ENCODE results near the gene ZNF33B. TPM values are rescaled to one million over a fixed set of nuclear protein-coding genes. Genes with fewer than 3 reads are reported as not detected.

Gene ZNF33B
- total and polyA plus RNA-seq, 9 of the 15 experiments (the other 6 are each of a cell fraction or from before 2014, with no cell fraction given), result 6.9 to 23.9 (median 15.4) TPM

DNA sequence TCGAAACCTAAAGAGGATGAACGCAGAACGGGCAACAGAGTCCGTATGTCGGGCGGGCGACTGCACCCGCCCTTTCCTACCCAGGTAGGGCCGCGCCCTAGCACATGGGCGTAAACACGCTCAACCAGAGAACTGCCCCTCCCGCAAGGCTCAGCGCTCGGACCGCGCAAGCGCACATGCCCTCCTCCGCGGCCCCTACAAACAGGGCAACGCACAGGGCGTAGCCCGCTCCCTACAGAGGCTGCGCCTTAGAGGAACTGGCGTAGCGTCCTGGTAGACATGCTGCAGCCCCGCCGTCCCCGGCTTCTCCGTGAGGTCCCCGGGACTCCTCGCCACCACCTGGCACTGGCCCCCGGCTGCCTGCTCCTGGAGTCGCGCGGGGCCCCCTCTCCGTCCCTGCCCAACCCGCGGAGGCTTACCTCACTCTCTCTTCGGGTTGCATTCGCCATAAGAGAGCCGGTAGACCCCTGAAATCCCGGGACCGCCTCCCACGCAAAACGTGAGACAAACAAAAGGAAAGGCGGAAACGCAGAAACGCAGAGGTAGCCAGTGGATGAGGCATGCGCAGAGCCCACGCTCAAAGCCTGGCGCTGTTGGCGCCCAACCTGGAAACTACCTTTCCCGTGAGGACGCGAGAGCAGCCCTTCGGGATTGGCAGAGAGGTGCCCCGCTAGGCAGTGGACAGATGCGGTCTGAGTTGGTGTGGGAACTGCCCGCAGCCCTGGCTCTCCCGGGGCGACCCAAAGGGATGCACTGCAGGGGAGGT is at the start of gene ZNF33B (continued):
- TF ChIP-seq, protein P1, sequence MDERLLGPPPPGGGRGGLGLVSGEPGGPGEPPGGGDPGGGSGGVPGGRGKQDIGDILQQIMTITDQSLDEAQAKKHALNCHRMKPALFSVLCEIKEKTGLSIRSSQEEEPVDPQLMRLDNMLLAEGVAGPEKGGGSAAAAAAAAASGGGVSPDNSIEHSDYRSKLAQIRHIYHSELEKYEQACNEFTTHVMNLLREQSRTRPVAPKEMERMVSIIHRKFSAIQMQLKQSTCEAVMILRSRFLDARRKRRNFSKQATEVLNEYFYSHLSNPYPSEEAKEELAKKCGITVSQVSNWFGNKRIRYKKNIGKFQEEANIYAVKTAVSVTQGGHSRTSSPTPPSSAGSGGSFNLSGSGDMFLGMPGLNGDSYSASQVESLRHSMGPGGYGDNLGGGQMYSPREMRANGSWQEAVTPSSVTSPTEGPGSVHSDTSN (CRISPR knock-in tag; IDR thresholded peaks at IDR 0.05; ENCODE audit: low read depth), result no peak
- TF ChIP-seq, protein P1 (tag; conservative IDR thresholded peaks at IDR 0.05; ENCODE audit: low read depth), result no peak
- TF ChIP-seq NFYB (IDR thresholded peaks at IDR 0.05; ENCODE audit: extremely low read depth, insufficient read length), result no peak
- no peak for TF ChIP-seq MXD1 (CRISPR knock-in tag; IDR thresholded peaks at IDR 0.05; ENCODE audit: borderline replicate concordance, poor library complexity, severe bottlenecking)
- TF ChIP-seq MCM5 (IDR thresholded peaks at IDR 0.05; ENCODE audit: low read depth), result no peak
- TF ChIP-seq GABPB1 (CRISPR knock-in tag; IDR thresholded peaks at IDR 0.05), result peak; percentile 73; the same call in 1 of the 2 replicates
- TF ChIP-seq GTF2B (IDR thresholded peaks at IDR 0.05; ENCODE audit: extremely low read depth, insufficient read length), result peak; percentile 44
- peak; percentile 99 for TF ChIP-seq ZFX (CRISPR knock-in tag; IDR thresholded peaks at IDR 0.05)
- no peak for TF ChIP-seq TFE3 (CRISPR knock-in tag; IDR thresholded peaks at IDR 0.05)
- no peak for TF ChIP-seq SRSF7 (optimal IDR thresholded peaks at IDR 0.05; ENCODE audit: low read depth, low read length)
- no peak for TF ChIP-seq RHOXF2B (CRISPR knock-in tag; conservative IDR thresholded peaks at IDR 0.05)
- peak; percentile 95 for TF ChIP-seq CXXC5 (CRISPR knock-in tag; IDR thresholded peaks at IDR 0.05)
- TF ChIP-seq SIRT6 (IDR thresholded peaks at IDR 0.05; ENCODE audit: low read depth, low read length), result no peak
- TF ChIP-seq ZBTB17 (CRISPR knock-in tag; IDR thresholded peaks at IDR 0.05), result peak; percentile 28; the same call in 1 of the 2 replicates
- peak; percentile 75 for TF ChIP-seq ATF7 (IDR thresholded peaks at IDR 0.05)
- TF ChIP-seq ZFPM2 (CRISPR knock-in tag; IDR thresholded peaks at IDR 0.05), result no peak
- TF ChIP-seq NFXL1 (CRISPR knock-in tag; IDR thresholded peaks at IDR 0.05), result no peak
- no peak for TF ChIP-seq NR4A1 (CRISPR knock-in tag; IDR thresholded peaks at IDR 0.05)
- TF ChIP-seq NR4A1 (tag; IDR thresholded peaks at IDR 0.05), result 0 out of 2 replicates have a peak, but pooled peaks have one; percentile 17
- 0 out of 2 replicates have a peak, but pooled peaks have one; percentile 80 for TF ChIP-seq RBM14 (IDR thresholded peaks at IDR 0.05; ENCODE audit: borderline replicate concordance, insufficient read depth, low read depth, low read length)
- TF ChIP-seq ZNF282 (CRISPR knock-in tag; IDR thresholded peaks at IDR 0.05), result no peak
- TF ChIP-seq KAT2B (IDR thresholded peaks at IDR 0.05; ENCODE audit: low read depth, low read length), result no peak
- no peak for TF ChIP-seq ZNF23 (CRISPR knock-in tag; IDR thresholded peaks at IDR 0.05)
- peak; percentile 65; the same call in 1 of the 2 replicates for TF ChIP-seq XRCC5 (IDR thresholded peaks at IDR 0.05; ENCODE audit: low read depth, low read length)
